Endodermal cell (in vitro differentiated cells): ENCODE data around the gene ZNF136. TPM values are rescaled to one million over a fixed set of nuclear protein-coding genes. Genes with fewer than 3 reads are reported as not detected.

Source experiments
- DNase-seq: peaks from one replicate; pipeline ENCODE4 v3.0.0-alpha.2; 2017
- H3K27ac ChIP-seq: 2 replicates; pipeline ENCODE4 v1.5.1; 2013; ENCODE audit warnings: mild to moderate bottlenecking, low read depth, low read length, moderate library complexity
- H3K27me3 ChIP-seq: 2 replicates; pipeline ENCODE4 v1.6.1; 2013; ENCODE audit warnings: mild to moderate bottlenecking, low read length, moderate library complexity; ENCODE audit not compliant: insufficient read depth, control insufficient read depth, poor library complexity, severe bottlenecking
- H3K36me3 ChIP-seq: 2 replicates; pipeline ENCODE4 v1.7.0; 2013; ENCODE audit warnings: mild to moderate bottlenecking, low read length, moderate library complexity; ENCODE audit not compliant: control insufficient read depth, insufficient read depth
- H3K4me1 ChIP-seq: one replicate; pipeline ENCODE4 v1.7.0; 2013; ENCODE audit warnings: low read length; ENCODE audit not compliant: control insufficient read depth, insufficient read depth
- H3K4me3 ChIP-seq: 2 replicates; pipeline ENCODE4 v1.5.1; 2013; ENCODE audit warnings: mild to moderate bottlenecking, low read length, moderate library complexity
- H3K9ac ChIP-seq: 2 replicates; pipeline ENCODE4 v1.6.1; 2013; ENCODE audit warnings: mild to moderate bottlenecking, low read length, moderate library complexity; ENCODE audit not compliant: poor library complexity, severe bottlenecking; ENCODE audit errors: extremely low read depth
- H3K9me3 ChIP-seq: 2 replicates; pipeline ENCODE4 v1.6.1; 2013; ENCODE audit warnings: mild to moderate bottlenecking, low read length, moderate library complexity; ENCODE audit not compliant: control insufficient read depth
- H3K27ac Mint-ChIP-seq: 2 replicates; pipeline ENCODE4 v1.8.0; 2020; ENCODE audit warnings: mixed read lengths
- H3K27me3 Mint-ChIP-seq: 2 replicates; pipeline ENCODE4 v1.8.0; 2021; ENCODE audit warnings: mild to moderate bottlenecking, mixed read lengths; ENCODE audit not compliant: insufficient read depth
- H3K36me3 Mint-ChIP-seq: 2 replicates; pipeline ENCODE4 v1.8.0; 2020; ENCODE audit warnings: low read depth, mixed read lengths
- H3K4me1 Mint-ChIP-seq: 2 replicates; pipeline ENCODE4 v1.8.0; 2020; ENCODE audit warnings: mixed read lengths
- H3K4me3 Mint-ChIP-seq: 2 replicates; pipeline ENCODE4 v1.8.0; 2020; ENCODE audit warnings: mild to moderate bottlenecking, moderate library complexity, mixed read lengths
- H3K9me3 Mint-ChIP-seq: 2 replicates; pipeline ENCODE4 v1.8.0; 2020; ENCODE audit warnings: mild to moderate bottlenecking, mixed read lengths
- WGBS, 2 experiments: methylation state at CpG; one replicate each; pipeline versions ENCODE4 v1.1.5 to v1.1.7; 2013; ENCODE audit warnings: missing lambda C conversion rate in 2 of 2, mixed read lengths in 1 of 2; ENCODE audit not compliant: insufficient coverage in 1 of 2, insufficient read length in 1 of 2; 5-methylcytosine and 5-hydroxymethylcytosine counted together
- total RNA-seq, 2 donors: library from RNA; stranded (reverse); fragmentation: NEBNext Ultra II Directional in 1 of 2; extraction: Animal tissue kit (Norgen Biotek cat#: 25700) in 1 of 2; gene quantifications; 2 replicates in 1 of 2; 3 replicates in 1 of 2; pipeline ENCODE4 v1.2.1, GENCODE V29; 2021
- TF ChIP-seq, protein P1 (sequence below): fragments of 200-600 bp; sonication (generic); conservative IDR thresholded peaks from 2 replicates; pipeline ENCODE4 v1.5.0; 2021; ENCODE audit warnings: antibody characterized with exemption, mild to moderate bottlenecking

ZNF136 gene
- total RNA-seq, 2 donors from 2014 or later, result 9.2 to 16.2 TPM

DNA sequence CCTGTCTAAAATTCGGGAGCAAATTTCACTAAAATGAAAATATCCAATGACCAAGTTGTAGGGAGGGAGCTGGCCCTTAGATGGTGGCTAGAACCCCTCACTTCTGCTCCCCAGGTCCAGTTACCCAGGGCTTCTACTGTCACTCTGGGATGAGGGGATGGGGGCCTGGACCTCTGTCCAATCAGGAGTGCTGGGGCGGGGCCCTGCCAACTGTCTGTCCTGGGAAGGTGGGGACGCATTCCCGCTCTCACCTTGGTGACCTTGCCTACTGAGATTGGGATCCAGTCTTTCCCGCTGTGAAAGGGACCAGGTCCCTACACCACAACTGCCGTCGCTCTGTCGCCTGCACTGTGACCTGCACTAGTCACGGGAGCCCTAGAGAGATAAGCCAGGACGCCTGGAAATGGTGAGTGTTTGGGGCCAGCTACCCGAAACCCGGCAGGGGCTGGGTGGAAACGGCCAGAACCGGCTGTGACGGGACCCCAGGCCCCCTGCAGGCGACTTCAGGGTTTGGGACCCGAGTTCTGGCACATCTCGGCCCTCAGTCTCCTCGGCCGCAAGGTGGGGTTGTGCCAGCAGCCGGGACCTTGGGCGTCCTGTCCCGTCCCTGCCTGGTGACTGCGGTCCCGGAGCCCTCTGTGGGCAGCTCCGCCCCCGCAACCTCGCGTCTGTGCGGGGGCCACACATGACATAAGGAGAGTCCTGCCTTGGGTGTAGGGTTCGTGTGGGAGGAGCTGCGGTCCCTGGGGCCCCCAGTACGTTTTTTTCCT lies 45.5 kb upstream of the ZNF136 start:
- DNase-seq, result no peak
- no peaks in the 10 kb centered on the region for H3K27me3 ChIP-seq
- WGBS, 2 experiments, result 92 to 95% methylated on average over 9 to 33 of the region's 33 CpGs
- peaks cover 21% of the 10 kb centered on the region for H3K36me3 ChIP-seq
- H3K4me3 Mint-ChIP-seq, result no peak overlapping the region
- peaks cover 37% of the 10 kb centered on the region for H3K36me3 Mint-ChIP-seq
- H3K9ac ChIP-seq, result no peak overlapping the region
- no peak overlapping the region for H3K27ac ChIP-seq
- no peak overlapping the region for H3K4me3 ChIP-seq
- peaks cover 22% of the 10 kb centered on the region for H3K9me3 ChIP-seq
- no peak overlapping the region for H3K27ac Mint-ChIP-seq
- H3K4me1 ChIP-seq, result no peaks in the 10 kb centered on the region
- no peaks in the 10 kb centered on the region for H3K4me1 Mint-ChIP-seq
- TF ChIP-seq, protein P1, sequence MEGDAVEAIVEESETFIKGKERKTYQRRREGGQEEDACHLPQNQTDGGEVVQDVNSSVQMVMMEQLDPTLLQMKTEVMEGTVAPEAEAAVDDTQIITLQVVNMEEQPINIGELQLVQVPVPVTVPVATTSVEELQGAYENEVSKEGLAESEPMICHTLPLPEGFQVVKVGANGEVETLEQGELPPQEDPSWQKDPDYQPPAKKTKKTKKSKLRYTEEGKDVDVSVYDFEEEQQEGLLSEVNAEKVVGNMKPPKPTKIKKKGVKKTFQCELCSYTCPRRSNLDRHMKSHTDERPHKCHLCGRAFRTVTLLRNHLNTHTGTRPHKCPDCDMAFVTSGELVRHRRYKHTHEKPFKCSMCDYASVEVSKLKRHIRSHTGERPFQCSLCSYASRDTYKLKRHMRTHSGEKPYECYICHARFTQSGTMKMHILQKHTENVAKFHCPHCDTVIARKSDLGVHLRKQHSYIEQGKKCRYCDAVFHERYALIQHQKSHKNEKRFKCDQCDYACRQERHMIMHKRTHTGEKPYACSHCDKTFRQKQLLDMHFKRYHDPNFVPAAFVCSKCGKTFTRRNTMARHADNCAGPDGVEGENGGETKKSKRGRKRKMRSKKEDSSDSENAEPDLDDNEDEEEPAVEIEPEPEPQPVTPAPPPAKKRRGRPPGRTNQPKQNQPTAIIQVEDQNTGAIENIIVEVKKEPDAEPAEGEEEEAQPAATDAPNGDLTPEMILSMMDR, result no peak
- H3K27me3 Mint-ChIP-seq, result no peaks in the 10 kb centered on the region
- H3K9me3 Mint-ChIP-seq, result peaks cover 55% of the 10 kb centered on the region

DNA sequence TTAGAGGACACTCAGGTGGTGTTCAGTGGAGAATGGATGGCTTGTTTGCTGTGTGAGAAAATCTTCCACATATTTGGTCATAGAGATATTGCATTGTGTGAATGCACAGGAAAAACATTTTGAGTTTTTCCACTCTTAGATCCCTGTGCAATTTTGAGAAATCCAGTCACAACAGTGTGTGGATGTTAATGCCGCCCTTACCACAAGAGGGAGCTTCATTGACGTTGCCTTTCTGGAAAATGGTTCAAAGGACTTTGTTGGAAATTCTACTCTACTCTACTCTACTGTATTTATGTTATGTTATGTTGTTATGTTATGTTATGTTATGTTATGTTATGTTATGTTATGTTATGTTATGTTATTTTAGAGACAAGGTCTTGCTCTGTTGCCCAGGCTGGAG lies 36.2 kb upstream of the ZNF136 start:
- no peak overlapping the region for H3K27ac Mint-ChIP-seq
- 71% methylated on average over 1 of the region's 2 CpGs; no CpG with 5 or more reads in 1 of the 2 experiments for WGBS, 2 experiments

DNA sequence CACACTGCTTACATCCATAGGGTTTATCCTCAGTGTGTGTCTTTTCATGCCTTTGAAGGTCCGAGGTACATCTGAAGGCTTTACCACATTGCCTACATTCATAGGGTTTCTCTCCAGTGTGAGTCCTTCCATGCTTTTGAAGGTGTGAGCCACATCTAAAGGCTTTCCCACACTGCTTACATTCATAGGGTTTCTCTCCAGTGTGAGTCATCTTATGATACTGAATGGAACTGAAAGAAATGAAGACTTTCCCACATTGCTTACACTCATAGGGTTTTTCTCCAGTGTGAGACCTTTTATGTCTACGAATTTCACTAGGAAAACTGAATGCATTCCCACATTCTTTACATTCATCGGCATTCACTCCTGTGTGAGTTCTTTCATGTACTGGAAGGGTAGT lies 29.8 kb upstream of the ZNF136 start:
- 93 to 94% methylated on average over 3 of the region's 3 CpGs for WGBS, 2 experiments
- H3K27me3 ChIP-seq, result no peaks in the 10 kb centered on the region
- H3K36me3 ChIP-seq, result peaks cover 78% of the 10 kb centered on the region
- peaks cover 83% of the 10 kb centered on the region for H3K9me3 ChIP-seq
- DNase-seq, result no peak
- peaks cover 92% of the 10 kb centered on the region for H3K9me3 Mint-ChIP-seq
- no peak overlapping the region for H3K9ac ChIP-seq
- H3K4me1 Mint-ChIP-seq, result no peaks in the 10 kb centered on the region
- H3K36me3 Mint-ChIP-seq, result peaks cover 80% of the 10 kb centered on the region
- H3K4me1 ChIP-seq, result no peaks in the 10 kb centered on the region
- H3K27me3 Mint-ChIP-seq, result no peaks in the 10 kb centered on the region
- TF ChIP-seq, protein P1, result no peak
- no peak overlapping the region for H3K27ac ChIP-seq
- H3K4me3 Mint-ChIP-seq, result no peak overlapping the region
- H3K27ac Mint-ChIP-seq, result no peak overlapping the region
- H3K4me3 ChIP-seq, result peak overlapping the region; percentile 67

More for the DNA sequence above, 36.2 kb upstream of the ZNF136 start:
- TF ChIP-seq, protein P1, result peak; percentile 77
- Mint-ChIP-seq H3K4me1 (no peaks in the 10 kb centered on the region), H3K4me3 (no peak overlapping the region), H3K27me3 (no peaks in the 10 kb centered on the region), H3K9me3 (peaks cover 49% of the 10 kb centered on the region), H3K36me3 (peaks cover 30% of the 10 kb centered on the region)
- no peak overlapping the region for H3K27ac ChIP-seq
- peaks cover 23% of the 10 kb centered on the region for H3K9me3 ChIP-seq
- no peaks in the 10 kb centered on the region for H3K27me3 ChIP-seq
- no peaks in the 10 kb centered on the region for H3K4me1 ChIP-seq
- DNase-seq, result peak; percentile 53
- H3K9ac ChIP-seq, result no peak overlapping the region
- H3K36me3 ChIP-seq, result peaks cover 17% of the 10 kb centered on the region
- H3K4me3 ChIP-seq, result no peak overlapping the region
